Astrocyte of the spinal cord (primary cell): ENCODE data around the gene ELP6.

ENCODE experiments used
- DNase-seq: peaks from one replicate; pipeline ENCODE4 v3.0.0; 2011; ENCODE audit warnings: low read depth, low spot score
- H3K4me3 ChIP-seq: 2 replicates; pipeline ENCODE4 v1.5.1; 2011; ENCODE audit warnings: low read depth, mild to moderate bottlenecking, low read length, moderate library complexity
- in situ Hi-C: cut with HindIII; loops from 2 replicates; pipeline ENCODE4 v1.10.0; 2017; ENCODE audit warnings: low sequenced_read_pairs
- TF ChIP-seq, protein P1 (sequence below): IDR thresholded peaks from 2 replicates; pipeline ENCODE4 v1.5.1; 2012; ENCODE audit warnings: low read depth, mild to moderate bottlenecking, low read length, inconsistent platforms

ELP6 gene

DNA sequence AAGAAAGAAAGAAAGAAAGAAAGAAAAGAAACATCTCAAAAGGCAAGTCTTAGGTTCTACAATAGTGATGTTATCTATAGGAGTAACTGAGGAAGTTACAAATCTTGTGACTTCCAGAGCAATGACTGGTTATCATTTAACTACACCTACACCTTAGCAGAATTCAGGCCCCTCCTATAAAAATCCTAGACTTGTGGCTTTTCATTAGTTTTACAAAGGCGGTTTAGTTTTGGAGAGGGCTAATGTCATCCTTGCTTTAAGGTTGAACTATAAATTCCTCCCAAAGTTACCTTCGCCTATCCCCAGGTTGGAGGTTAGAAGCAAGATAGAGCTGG lies 33.7 kb downstream of the ELP6 start:
- in situ Hi-C loops, result no loop called here
- DNase-seq, result no peak
- TF ChIP-seq, protein P1, sequence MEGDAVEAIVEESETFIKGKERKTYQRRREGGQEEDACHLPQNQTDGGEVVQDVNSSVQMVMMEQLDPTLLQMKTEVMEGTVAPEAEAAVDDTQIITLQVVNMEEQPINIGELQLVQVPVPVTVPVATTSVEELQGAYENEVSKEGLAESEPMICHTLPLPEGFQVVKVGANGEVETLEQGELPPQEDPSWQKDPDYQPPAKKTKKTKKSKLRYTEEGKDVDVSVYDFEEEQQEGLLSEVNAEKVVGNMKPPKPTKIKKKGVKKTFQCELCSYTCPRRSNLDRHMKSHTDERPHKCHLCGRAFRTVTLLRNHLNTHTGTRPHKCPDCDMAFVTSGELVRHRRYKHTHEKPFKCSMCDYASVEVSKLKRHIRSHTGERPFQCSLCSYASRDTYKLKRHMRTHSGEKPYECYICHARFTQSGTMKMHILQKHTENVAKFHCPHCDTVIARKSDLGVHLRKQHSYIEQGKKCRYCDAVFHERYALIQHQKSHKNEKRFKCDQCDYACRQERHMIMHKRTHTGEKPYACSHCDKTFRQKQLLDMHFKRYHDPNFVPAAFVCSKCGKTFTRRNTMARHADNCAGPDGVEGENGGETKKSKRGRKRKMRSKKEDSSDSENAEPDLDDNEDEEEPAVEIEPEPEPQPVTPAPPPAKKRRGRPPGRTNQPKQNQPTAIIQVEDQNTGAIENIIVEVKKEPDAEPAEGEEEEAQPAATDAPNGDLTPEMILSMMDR, result no peak

DNA sequence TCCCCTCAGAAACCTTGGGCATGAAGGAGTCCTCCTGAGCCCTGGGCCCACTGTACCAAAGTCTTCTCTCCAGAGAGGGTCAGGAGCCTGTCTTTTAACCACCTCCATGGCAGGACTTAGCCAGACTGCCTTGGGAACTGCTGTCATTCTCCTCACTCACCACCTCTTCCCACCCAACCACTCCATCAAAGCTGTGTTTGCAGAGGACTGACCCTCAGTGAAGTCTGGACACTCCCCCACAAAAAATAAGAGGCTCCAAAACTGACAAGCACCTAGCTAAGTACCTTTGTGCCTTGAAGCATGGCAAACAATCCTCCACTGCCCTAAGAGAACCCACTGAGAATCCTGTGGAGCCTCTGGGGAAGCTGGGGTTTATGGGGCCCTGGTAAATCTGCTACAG lies 35.5 kb downstream of the ELP6 start:
- H3K4me3 ChIP-seq, result no peak overlapping the region
- in situ Hi-C loops, result no loop called here
- DNase-seq, result no peak
- TF ChIP-seq, protein P1, result no peak

More for the DNA sequence above, 33.7 kb downstream of the ELP6 start:
- H3K4me3 ChIP-seq, result no peak overlapping the region

DNA sequence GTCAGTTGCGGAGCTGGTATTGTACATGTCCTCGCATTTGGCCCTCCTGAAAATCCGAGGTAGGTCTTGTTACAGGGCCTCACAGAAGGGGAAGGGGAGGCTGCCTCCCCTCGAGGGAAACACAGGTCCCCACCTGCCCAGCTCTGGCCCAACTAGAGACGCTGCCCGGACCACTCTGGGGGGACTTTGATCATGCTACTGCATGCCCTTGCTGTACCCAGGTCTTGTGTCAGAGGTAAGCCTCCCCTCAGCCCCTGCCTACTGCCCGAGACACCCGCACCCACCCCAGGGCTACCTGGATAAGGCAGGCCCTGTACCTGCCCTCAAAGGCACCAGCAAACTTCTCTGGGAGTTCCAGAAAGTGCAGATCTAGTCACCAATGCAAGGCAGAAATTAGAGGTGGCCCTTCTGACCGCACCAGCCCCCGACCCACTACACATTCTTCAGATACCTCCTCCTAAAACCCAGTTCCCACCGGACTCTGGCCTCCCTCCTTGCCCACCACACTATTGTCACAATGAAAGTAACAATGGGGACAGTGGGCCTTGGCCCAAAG lies 36.8 kb downstream of the ELP6 start:
- TF ChIP-seq, protein P1, result no peak
- in situ Hi-C loops, result no loop called here
- DNase-seq, result no peak
- H3K4me3 ChIP-seq, result peak overlapping the region; percentile 75

DNA sequence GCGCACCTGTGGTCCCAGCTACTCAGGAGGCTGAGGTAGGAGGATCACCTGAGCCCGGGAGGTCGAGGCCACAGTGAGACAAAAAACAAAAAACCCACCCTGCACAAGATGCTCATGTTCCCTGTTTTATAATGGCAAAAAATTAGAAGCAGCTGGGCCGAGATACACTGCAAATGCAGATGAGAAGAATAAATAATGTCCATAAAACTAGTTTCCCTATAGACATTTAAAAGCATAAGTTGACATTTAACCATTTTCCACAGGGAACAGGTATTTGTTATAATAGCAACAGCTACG lies 37.2 kb downstream of the ELP6 start:
- TF ChIP-seq, protein P1, result no peak
- peak overlapping the region; percentile 75 for H3K4me3 ChIP-seq
- no peak for DNase-seq
- in situ Hi-C loops, result no loop called here

DNA sequence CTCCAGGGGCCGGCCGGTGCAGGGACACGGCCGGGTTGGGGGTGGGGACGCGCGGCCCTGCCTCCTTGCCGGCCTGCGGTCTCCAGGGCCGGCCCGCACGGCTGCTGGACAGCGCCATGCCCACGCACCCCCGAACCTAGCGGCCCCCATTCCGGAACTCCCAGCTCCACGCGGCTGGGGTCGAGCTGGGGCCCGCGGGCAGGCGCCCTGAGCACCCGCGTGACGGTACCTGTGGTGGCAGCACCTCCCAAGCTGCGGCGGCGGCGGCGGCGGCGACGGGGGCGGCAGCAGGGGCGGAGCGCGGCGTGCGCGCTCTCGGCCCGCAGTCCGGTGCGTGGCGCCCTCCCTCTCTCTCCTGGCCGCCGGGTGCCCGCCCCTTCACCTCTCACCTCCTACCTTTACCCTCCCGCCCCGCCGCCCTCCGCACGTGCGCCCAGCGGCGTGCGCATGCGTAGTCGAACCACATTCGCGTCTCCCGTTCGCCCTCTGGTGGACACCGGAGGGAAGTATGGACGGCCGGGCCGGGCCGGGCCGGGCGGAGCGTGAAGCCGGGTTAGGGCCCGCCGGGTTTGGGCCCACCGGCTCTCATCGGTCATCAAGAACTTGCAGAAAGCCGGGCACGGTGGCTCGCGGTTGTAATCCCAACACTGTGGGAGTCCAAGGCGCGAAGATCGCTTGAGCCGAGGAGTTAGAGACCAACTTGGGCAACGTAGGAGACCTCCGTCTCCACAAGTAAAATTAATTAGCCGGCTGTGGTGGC lies 37.8 kb downstream of the ELP6 start, which contains the start of gene SCAP:
Gene SCAP (minus strand): TSS at position 372 of the 760 bp plus-strand sequence. CDS start 32,948 bp downstream, outside the sequence.
- TF ChIP-seq, protein P1, result peak; percentile 84
- in situ Hi-C loops, result no loop called here

DNA sequence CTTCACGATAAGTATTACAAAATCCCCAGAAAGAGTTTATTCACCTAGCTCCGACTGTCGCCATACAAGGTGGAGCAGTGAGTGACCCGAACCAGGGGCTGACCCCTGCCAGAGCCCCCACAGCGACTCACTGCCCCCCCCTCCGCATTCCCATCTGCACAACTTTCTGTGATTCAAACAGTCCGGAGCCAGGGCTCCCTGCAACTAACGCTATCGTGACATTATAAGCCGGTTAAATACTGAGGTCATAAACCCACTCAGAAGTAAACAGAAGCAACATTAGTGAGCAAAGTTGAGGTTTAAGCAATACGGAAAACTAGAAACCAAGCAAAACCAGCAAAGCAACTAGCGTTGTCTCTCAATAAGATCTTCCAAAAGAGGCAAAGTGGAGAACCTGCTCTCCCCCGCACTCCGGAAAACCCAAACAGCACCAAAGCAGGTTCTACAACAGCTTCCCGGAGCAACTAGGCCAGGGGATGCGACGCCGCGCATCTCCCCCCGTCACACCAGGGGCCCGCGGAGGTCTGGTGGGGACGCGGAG lies 38.4 kb downstream of the ELP6 start:
- DNase-seq, result peak; percentile 33
- TF ChIP-seq, protein P1, result no peak
- in situ Hi-C loops, result no loop called here

More for the DNA sequence above, 37.8 kb downstream of the ELP6 start, which contains the start of gene SCAP:
- peak; percentile 75 for DNase-seq
- peak within 1 kb of the TSS; percentile 75 for H3K4me3 ChIP-seq

More for the DNA sequence above, 38.4 kb downstream of the ELP6 start:
- H3K4me3 ChIP-seq, result peak overlapping the region; percentile 75
